SK-N-SH (cell line): Measurements from ENCODE around the gene LRR1. TPM values are rescaled to one million over a fixed set of nuclear protein-coding genes. Genes with fewer than 3 reads are reported as not detected.

ENCODE experiments used
- CTCF ChIA-PET: fragments of 300-600, 350-600 bp; formaldehyde crosslinking; extraction: SDS; loops from one replicate; lab custom pipeline; 2021; lab: Yijun Ruan, JAX
- POLR2A ChIA-PET: fragments of 350-600 bp; sonication (Branson Sonifier 250); formaldehyde crosslinking; extraction: SDS; loops from one replicate; lab custom pipeline; 2020; ENCODE audit warnings: antibody characterized with exemption, inconsistent platforms; lab: Yijun Ruan, JAX
- DNase-seq: peaks from one replicate; pipeline ENCODE4 v3.0.0; 2012
- H2AFZ ChIP-seq: fragments of 200-600 bp; sonication (generic); 2 replicates; pipeline ENCODE4 v1.8.1; 2016; ENCODE audit warnings: antibody characterized with exemption, mild to moderate bottlenecking, low read depth
- H3F3A ChIP-seq: fragments of 200-600 bp; sonication (generic); replicated peaks from 2 replicates; pipeline ENCODE3; 2016; ENCODE audit warnings: antibody characterized with exemption, mild to moderate bottlenecking; ENCODE audit not compliant: insufficient read depth
- H3K27ac ChIP-seq, 2 experiments: fragments of 200-500 bp in 1 of 2; fragments of 200-600 bp in 1 of 2; sonication (Bioruptor generic) in 1 of 2; sonication (generic), shearing (Covaris generic) in 1 of 2; 2 replicates each; pipeline versions ENCODE4 v1.5.1 to v1.6.1; 2014 to 2016; ENCODE audit warnings: low read depth in 2 of 2, inconsistent platforms in 1 of 2, low read length in 1 of 2, mild to moderate bottlenecking in 1 of 2, mixed read lengths in 1 of 2
- H3K27me3 ChIP-seq: fragments of 200-600 bp; sonication (generic), shearing (Covaris generic); 2 replicates; pipeline ENCODE4 v1.6.1; 2016; ENCODE audit warnings: mixed run types; ENCODE audit not compliant: insufficient read depth
- H3K36me3 ChIP-seq, 2 experiments: fragments of 200-500 bp in 1 of 2; fragments of 200-600 bp in 1 of 2; sonication (Bioruptor generic) in 1 of 2; sonication (generic) in 1 of 2; replicated peaks in 1 of 2; 2 replicates each; pipeline versions ENCODE3 to v1.5.1; 2014 to 2016; ENCODE audit warnings: low read length in 1 of 2, mild to moderate bottlenecking in 1 of 2; ENCODE audit not compliant: insufficient read depth in 2 of 2, control insufficient read depth in 1 of 2
- H3K4me1 ChIP-seq, 2 experiments: fragments of 200-500 bp in 1 of 2; fragments of 200-600 bp in 1 of 2; sonication (Bioruptor generic) in 1 of 2; sonication (generic), shearing (Covaris generic) in 1 of 2; 2 replicates each; pipeline versions ENCODE4 v1.5.1 to v1.6.1; 2014 to 2016; ENCODE audit warnings: low read depth in 1 of 2, low read length in 1 of 2, mixed run types in 1 of 2; ENCODE audit not compliant: insufficient read depth in 2 of 2, control insufficient read depth in 1 of 2
- H3K4me2 ChIP-seq: fragments of 200-600 bp; sonication (generic), shearing (Covaris generic); 2 replicates; pipeline ENCODE4 v1.6.1; 2017; ENCODE audit warnings: mixed run types
- H3K4me3 ChIP-seq, 2 experiments: fragments of 200-500 bp in 1 of 2; fragments of 200-600 bp in 1 of 2; sonication (Bioruptor generic) in 1 of 2; sonication (generic), shearing (Covaris generic) in 1 of 2; 2 replicates each; pipeline versions ENCODE4 v1.5.1 to v1.8.1; 2014 to 2016; ENCODE audit warnings: low read depth in 2 of 2, inconsistent platforms in 1 of 2, low read length in 1 of 2, mild to moderate bottlenecking in 1 of 2, mixed read lengths in 1 of 2, moderate library complexity in 1 of 2
- H3K79me2 ChIP-seq: fragments of 200-600 bp; sonication (generic); 2 replicates; pipeline ENCODE4 v1.8.1; 2017; ENCODE audit warnings: mild to moderate bottlenecking; ENCODE audit not compliant: insufficient read depth
- H3K9ac ChIP-seq: fragments of 200-600 bp; sonication (generic); 2 replicates; pipeline ENCODE4 v1.6.1; 2017; ENCODE audit warnings: mixed run types
- H3K9me2 ChIP-seq: fragments of 200-600 bp; sonication (generic); 2 replicates; pipeline ENCODE4 v1.6.1; 2017; ENCODE audit warnings: mixed run types
- H3K9me3 ChIP-seq: fragments of 200-600 bp; sonication (generic); 2 replicates; pipeline ENCODE4 v1.6.1; 2017; ENCODE audit warnings: mixed run types, mild to moderate bottlenecking, moderate library complexity
- H4K20me1 ChIP-seq: fragments of 200-600 bp; sonication (generic); 2 replicates; pipeline ENCODE4 v1.6.1; 2017; ENCODE audit warnings: mild to moderate bottlenecking, mixed run types; ENCODE audit not compliant: insufficient read depth
- CHD2 ChIP-seq: fragments of 150-350 bp; IDR thresholded peaks from 2 replicates; pipeline ENCODE4 v1.6.1; 2018; ENCODE audit warnings: low read length; ENCODE audit not compliant: partially characterized antibody
- ELF1 ChIP-seq: IDR thresholded peaks from 2 replicates; pipeline ENCODE4 v1.4.0; 2012
- EP300 ChIP-seq, 2 experiments: IDR thresholded peaks; 2 replicates each; pipeline versions ENCODE4 v1.4.0 to v1.6.1; 2012; ENCODE audit warnings: borderline replicate concordance in 1 of 2, low read depth in 1 of 2, low read length in 1 of 2
- FOSL2 ChIP-seq: IDR thresholded peaks from 2 replicates; pipeline ENCODE4 v1.4.0; 2012; ENCODE audit warnings: low read depth, mild to moderate bottlenecking, moderate library complexity, borderline replicate concordance
- GATA2 ChIP-seq: sonication (generic); formaldehyde crosslinking; IDR thresholded peaks from 2 replicates; pipeline ENCODE4 v1.5.0; 2020; ENCODE audit warnings: mild to moderate bottlenecking, missing genetic modification reagents
- IRF3 ChIP-seq: fragments of 150-350 bp; IDR thresholded peaks from 2 replicates; pipeline ENCODE4 v1.6.1; 2016; ENCODE audit warnings: mild to moderate bottlenecking, low read depth, low read length
- JUND ChIP-seq: IDR thresholded peaks from 2 replicates; pipeline ENCODE4 v1.4.0; 2012
- MXI1 ChIP-seq: IDR thresholded peaks from 2 replicates; pipeline ENCODE4 v1.6.1; 2012; ENCODE audit warnings: mild to moderate bottlenecking, low read depth, low read length, improper control_type of control experiment
- NRF1 ChIP-seq: IDR thresholded peaks from 2 replicates; pipeline ENCODE4 v1.6.1; 2012; ENCODE audit warnings: low read depth, mild to moderate bottlenecking, low read length
- PBX3 ChIP-seq: IDR thresholded peaks from 2 replicates; pipeline ENCODE4; 2012
- POLR2AphosphoS5 ChIP-seq: IDR thresholded peaks from 2 replicates; pipeline ENCODE4 v1.6.1; 2012; ENCODE audit warnings: low read depth, low read length
- RAD21 ChIP-seq: IDR thresholded peaks from 2 replicates; pipeline ENCODE4 v1.6.1; 2012; ENCODE audit warnings: mild to moderate bottlenecking, low read length
- REST ChIP-seq: IDR thresholded peaks from 2 replicates; pipeline ENCODE4 v1.6.1; 2012; ENCODE audit warnings: mild to moderate bottlenecking, low read depth, low read length, moderate library complexity
- RFX5 ChIP-seq: IDR thresholded peaks from 2 replicates; pipeline ENCODE4 v1.6.1; 2012; ENCODE audit warnings: mild to moderate bottlenecking, improper control_type of control experiment, low read length
- RXRA ChIP-seq: IDR thresholded peaks from 2 replicates; pipeline ENCODE4 v1.4.0; 2012; ENCODE audit warnings: low read depth, mild to moderate bottlenecking, borderline replicate concordance
- TCF12 ChIP-seq: IDR thresholded peaks from 2 replicates; pipeline ENCODE4 v1.4.0; 2012
- USF2 ChIP-seq: fragments of 150-350 bp; IDR thresholded peaks from 2 replicates; pipeline ENCODE4 v1.6.1; 2017; ENCODE audit warnings: antibody characterized with exemption, low read length, low read depth, borderline replicate concordance
- YY1 ChIP-seq: IDR thresholded peaks from 2 replicates; pipeline ENCODE4 v1.4.0; 2012; ENCODE audit warnings: low read depth, mild to moderate bottlenecking
- WGBS: methylation state at CpG from one replicate; pipeline ENCODE4 v1.1.6; 2017; ENCODE audit warnings: low lambda C conversion rate; 5-methylcytosine and 5-hydroxymethylcytosine counted together
- polyA plus RNA-seq, 3 experiments: library from polyadenylated mRNA; depleted of rRNA; stranded (reverse); fragments of >200 nt; gene quantifications; 2 replicates each; pipeline ENCODE4 v1.2.3, GENCODE V29; 2012

LRR1 gene
- polyA plus RNA-seq, 1 of the 3 experiments (the other 2 are of a cell fraction) = 9.3 TPM

- Histone ChIP-seq H3F3A (peaks cover 11% of the 10 kb centered on the region), H3K9ac (no peak overlapping the region), H3K9me2 (no peaks in the 10 kb centered on the region), H3K4me3 (no peak overlapping the region), H3K36me3 (peaks cover 0 to 15% of the 10 kb centered on the region in 2 experiments), H3K4me1 (no peaks in the 10 kb centered on the region), H3K27ac (no peak overlapping the region), H3K79me2 (peaks cover 33% of the 10 kb centered on the region), H2AFZ (no peak overlapping the region), H4K20me1 (no peaks in the 10 kb centered on the region), H3K9me3 (no peaks in the 10 kb centered on the region), H3K27me3 (no peaks in the 10 kb centered on the region), H3K4me2 (no peak overlapping the region)
- CTCF ChIA-PET = interaction anchor here (1.1 to 1.2 kb wide), 2 partner anchors 21 to 26 kb away, joined by 3 to 4 read pairs; no protein-coding TSS in a partner anchor
- no peak for DNase-seq
- TF ChIP-seq RAD21 (no peak), CHD2 (no peak), IRF3 (no peak), NRF1 (no peak), FOSL2 (no peak), PBX3 (no peak), TCF12 (no peak), USF2 (no peak), GATA2 (CRISPR knock-in tag) (no peak), MXI1 (no peak), YY1 (no peak), EP300 (IDR thresholded peaks at IDR 0.05; ENCODE audit: borderline replicate concordance in 1 of 2, low read depth in 1 of 2, low read length in 1 of 2) (no peak)
- WGBS = 83% methylated on average over 6 of the region's 6 CpGs
- POLR2A ChIA-PET = interaction anchor here (1.0 kb wide), 1 partner anchor 13 kb away, joined by 3 read pairs; the partner anchor contains the start of genes MGAT2 and RPL36AL
These were observed 8.8 kb downstream of the LRR1 start for GRCh38 chr14:49607583-49607982.

GRCh38 chr14:49612251-49612650 is 13.5 kb downstream of the LRR1 start:
- Histone ChIP-seq H3F3A (peaks cover 24% of the 10 kb centered on the region), H4K20me1 (no peaks in the 10 kb centered on the region), H3K9me3 (no peaks in the 10 kb centered on the region), H3K79me2 (peaks cover 24% of the 10 kb centered on the region), H3K4me2 (no peak overlapping the region), H3K4me3 (no peak overlapping the region), H3K27ac (peak overlapping the region in 1 of 2 experiments; percentile 29; a peak in 1 of 4 replicates), H3K9me2 (no peaks in the 10 kb centered on the region), H2AFZ (no peak overlapping the region), H3K9ac (no peak overlapping the region), H3K36me3 (peaks cover 0 to 17% of the 10 kb centered on the region in 2 experiments), H3K4me1 (no peaks in the 10 kb centered on the region), H3K27me3 (no peaks in the 10 kb centered on the region)
- ChIA-PET POLR2A (no interaction called here), CTCF (interaction anchor here (0.7 kb wide), 1 partner anchor 25 kb away, joined by 4 read pairs; no protein-coding TSS in a partner anchor)
- no peak for DNase-seq
- WGBS = 88% methylated on average over 4 of the region's 4 CpGs
- no peak for TF ChIP-seq CHD2
- TF ChIP-seq EP300 (IDR thresholded peaks at IDR 0.05; ENCODE audit: borderline replicate concordance in 1 of 2, low read depth in 1 of 2, low read length in 1 of 2) = no peak
- no peak for TF ChIP-seq REST
- no peak for TF ChIP-seq JUND
- TF ChIP-seq NRF1 = no peak
- TF ChIP-seq RFX5 = no peak
- no peak for TF ChIP-seq USF2
- no peak for TF ChIP-seq RXRA
- no peak for TF ChIP-seq POLR2AphosphoS5
- TF ChIP-seq ELF1 = no peak
